NOMO-1 treated with dmso at 0.1 percent for 144 hours (cell line): ENCODE data around the gene AP3M1.

Source experiments
- DNase-seq: peaks from one replicate; lab custom pipeline; 2025; ENCODE audit not compliant: unreplicated experiment; lab: John Stamatoyannopoulos, UW

Gene AP3M1

DNA sequence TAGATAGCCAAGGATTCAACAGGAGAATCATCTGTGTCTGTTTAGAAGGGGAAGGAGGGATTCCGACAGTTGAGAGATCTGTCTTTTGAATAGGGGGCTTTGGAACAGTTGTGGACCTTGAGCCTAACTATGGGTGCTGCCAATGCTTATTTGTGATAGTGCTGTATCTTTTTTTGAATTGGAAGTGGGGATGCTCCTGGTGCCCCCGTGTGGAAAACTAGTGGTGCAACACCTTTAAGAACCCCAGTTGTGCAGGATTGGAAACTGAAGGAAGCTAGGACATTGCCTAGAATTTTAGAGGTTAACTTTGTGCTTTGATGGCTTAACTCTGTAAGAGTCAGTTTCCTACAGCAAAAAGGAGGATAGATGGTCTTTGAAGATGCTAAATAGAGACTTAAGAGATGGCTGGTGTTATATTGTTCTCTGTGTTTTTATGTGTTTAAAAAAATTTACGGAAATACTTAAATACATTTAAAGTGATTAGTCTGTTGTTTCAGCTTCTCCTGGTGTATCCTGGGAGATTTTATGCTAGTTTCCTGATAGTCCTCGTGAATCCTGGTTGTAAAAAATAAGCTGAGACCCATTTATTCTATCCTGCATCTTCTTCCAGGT lies 69.3 kb downstream of the AP3M1 start:
- peak; percentile 3 for DNase-seq

DNA sequence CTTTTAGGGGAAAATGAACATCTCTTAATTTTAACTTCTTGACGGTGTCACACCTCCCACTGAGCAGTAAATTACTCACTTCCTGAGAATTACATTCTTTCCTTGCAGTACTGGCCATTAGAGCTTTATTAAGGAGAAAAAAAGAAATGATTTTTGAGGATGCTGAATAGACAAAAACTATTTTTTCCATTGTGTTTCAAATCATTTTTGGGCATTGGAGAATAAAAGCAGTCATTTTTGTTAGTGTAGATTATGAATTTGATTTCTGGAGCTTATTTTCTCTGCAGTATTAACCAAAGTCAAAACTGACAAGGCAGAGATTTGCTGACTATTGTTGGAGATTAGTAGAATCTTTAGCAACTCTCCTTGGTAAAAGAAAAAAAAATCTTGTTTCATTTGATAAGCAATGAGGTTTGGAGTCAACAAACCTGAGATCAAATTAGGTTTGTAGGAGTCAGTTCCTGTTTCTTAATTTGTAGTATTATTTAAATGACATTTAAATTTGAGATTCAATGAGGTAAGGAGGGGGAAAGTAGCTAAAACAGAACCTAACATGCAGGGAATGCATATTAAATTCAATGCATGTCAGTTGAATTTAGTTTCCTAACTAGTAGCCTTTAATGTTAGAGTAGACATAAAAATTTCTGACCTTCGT lies 70.6 kb downstream of the AP3M1 start:
- no peak for DNase-seq

DNA sequence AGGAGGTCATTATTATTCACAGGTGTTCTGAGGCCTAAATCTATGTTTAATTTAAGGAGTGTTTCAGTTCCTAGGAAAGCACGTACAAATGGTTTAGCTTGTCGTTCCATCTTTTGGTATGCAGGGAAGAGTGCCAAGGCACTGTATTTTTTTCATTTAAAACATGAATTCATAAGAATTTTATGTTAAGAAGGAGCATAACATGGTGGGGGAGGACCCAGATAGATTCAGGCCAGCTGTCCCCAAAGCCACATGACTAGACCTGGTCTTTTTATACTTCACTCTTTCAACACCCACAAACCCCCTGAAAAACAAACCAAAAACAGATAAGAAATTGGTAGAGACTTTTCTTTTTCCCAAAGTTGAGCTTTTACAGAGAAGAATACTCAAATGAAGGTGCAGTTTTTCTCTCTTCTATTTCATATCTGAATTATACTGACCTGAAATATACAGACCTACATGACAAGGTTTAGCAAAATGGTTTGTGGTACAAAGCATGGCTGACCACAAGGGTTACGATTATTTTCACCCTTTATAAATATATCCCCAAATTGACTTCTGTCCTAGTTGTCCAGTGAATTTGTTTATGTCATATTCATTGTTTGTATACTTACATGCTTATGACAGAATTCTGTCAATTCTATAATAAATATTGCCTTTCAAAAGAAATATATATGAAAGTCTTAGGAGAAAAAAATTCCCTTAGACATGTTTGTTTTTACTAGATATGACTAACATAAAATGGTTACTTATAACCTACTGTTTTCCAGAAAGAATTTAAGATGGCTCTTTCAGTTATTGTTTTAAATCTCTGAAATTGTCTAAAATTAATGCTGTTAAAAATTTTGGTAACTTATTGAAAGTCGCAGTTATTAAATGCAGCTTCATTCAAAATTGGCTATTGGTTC lies 71.3 kb downstream of the AP3M1 start:
- DNase-seq: no peak

DNA sequence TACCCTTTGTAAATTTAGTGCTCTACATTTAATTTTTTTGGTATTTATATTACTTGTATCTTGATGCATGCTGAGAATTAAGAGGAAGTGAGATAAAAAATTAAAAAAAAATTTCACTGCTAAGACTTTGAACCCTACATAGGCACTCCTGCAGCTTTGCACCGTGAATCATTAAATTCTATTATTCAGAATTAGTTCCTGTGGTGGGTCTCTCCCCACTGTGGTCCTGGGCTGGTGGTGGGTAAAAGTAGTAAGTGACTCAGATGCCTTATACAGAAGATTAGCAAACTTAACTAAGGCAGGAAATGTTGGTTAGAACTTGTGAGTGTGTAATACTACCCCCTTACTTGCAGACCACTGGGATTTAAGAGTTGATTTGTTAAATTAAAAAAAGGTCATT lies 72.6 kb downstream of the AP3M1 start:
- peak; percentile 33 for DNase-seq

DNA sequence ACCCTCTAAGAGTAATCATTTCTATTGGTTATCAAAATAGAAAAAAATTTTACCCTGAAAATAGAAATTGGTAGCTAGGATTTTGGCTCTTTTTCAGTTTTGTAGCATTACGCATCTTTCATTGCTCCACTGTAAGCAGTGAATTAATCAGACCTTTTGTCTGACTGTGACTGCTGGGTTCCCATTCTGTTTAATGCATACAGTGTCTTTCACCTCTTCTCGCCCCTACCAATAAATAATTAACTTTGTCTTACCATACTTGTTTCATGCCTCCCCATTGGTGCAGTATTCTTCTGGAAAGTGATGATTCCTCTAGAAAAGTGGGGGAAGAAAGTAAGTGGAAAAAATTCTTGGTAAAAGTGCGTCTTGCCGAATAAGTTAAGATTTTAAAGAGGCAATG lies 73.2 kb downstream of the AP3M1 start:
- no peak for DNase-seq

DNA sequence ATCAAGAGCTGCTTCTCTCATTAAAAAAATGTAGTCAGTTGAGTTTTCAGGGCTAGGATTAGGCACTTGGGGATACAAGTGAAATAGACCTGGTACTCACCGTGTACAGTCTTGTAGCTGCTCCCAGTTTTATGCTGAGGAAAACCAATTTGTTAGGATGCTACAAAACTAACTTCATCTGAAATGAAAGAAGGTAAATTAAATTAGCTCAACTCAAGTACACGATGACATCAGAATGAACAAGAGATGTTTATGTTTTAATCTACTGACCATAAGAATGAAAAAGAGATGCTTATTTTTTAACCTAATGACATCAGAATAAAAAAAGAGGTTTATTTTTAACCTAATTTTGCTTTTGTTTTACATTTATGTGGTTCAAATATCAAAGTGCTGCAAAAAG lies 73.7 kb downstream of the AP3M1 start:
- DNase-seq: no peak

DNA sequence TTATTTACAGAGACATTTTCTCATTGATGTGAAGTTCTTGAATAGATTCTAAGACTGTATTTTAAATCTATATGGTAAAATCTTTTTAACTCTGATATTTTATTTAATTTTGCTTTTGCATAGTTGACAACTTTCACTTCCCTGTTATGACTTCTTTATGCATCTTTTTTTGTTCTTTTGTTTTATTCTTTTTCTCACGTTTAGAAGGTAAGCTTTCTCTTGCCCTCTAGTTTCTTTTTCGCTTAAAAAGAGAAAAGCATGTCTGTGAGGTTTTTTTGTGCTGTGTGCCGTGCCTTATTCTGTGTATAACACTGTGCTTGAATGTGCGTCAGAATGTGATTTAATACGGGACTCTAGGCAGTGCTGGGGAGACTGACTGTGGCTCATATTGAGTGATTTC lies 74.7 kb downstream of the AP3M1 start:
- DNase-seq: no peak

DNA sequence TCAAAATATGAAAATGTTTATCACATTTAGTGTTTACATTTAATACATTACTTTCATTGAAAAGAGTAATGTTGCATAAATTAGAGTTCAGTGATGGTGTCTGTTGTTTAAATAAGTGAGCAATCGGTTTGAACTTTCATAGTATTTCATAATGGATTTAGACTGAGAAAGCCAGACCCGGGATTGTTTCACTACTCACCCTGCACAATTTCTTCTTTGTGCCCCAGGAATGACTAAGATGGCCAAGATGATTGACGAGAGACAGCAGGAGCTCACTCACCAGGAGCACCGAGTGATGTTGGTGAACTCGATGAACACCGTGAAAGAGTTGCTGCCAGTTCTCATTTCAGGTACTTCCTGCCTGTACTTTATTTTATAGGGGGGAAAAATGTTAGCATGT lies 78.1 kb downstream of the AP3M1 start:
- no peak for DNase-seq

DNA sequence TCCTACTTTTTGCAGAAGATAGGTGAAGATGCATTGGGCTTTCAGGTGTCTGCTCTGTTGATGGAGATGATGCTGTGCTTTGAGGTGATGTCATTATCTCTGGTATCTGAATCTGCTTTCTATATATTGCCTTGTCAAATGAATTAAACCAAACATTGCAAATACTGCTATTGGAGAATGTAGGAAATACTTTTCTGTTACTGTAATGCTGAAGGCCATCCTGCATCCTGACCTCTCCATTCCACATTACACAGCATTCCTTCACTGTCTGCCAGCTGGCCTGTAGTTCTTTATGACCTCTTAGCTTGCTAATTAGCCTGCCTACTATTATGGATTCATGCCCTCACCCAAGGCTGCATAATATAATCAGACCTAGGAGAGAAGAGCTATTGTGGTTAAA lies 79.5 kb downstream of the AP3M1 start:
- DNase-seq: no peak
